Left lung (tissue), 10 donors: ENCODE results near the gene NEBL. TPM values are rescaled to one million over a fixed set of nuclear protein-coding genes. Genes with fewer than 3 reads are reported as not detected.

Experiments used
- ATAC-seq: fragments of 200-7000 bp; cut with Tn5 transposase; one replicate; pipeline ENCODE4 v1.9.1; 2020; ENCODE audit warnings: moderate library complexity
- DNase-seq, 4 donors: peaks; one replicate each; pipeline ENCODE4 v3.0.0-alpha.2; 2013 to 2020
- H3K27ac ChIP-seq, 2 donors: fragments of 200-600 bp; sonication (generic) in 1 of 2; one replicate each; pipeline versions ENCODE4 v1.5.0 to v1.8.0; 2020 to 2021
- H3K27me3 ChIP-seq, 2 donors: fragments of 200-600 bp; sonication (generic) in 1 of 2; one replicate each; pipeline versions ENCODE4 v1.5.0 to v1.8.0; 2020 to 2021
- H3K36me3 ChIP-seq, 2 donors: fragments of 200-600 bp; sonication (generic) in 1 of 2; one replicate each; pipeline versions ENCODE4 v1.5.0 to v1.8.0; 2020 to 2021
- H3K4me1 ChIP-seq, 2 donors: fragments of 200-600 bp; one replicate each; pipeline ENCODE4 v1.8.0; 2021
- H3K4me3 ChIP-seq, 2 donors: fragments of 200-600 bp; sonication (generic) in 1 of 2; one replicate each; pipeline versions ENCODE4 v1.5.0 to v1.8.0; 2020 to 2021; ENCODE audit warnings: mild to moderate bottlenecking in 1 of 2
- H3K9me3 ChIP-seq, 2 donors: fragments of 200-600 bp; sonication (generic) in 1 of 2; one replicate each; pipeline versions ENCODE4 v1.5.0 to v1.8.0; 2020 to 2021
- CTCF ChIP-seq, 2 donors: fragments of 200-600 bp; sonication (generic) in 1 of 2; IDR thresholded peaks; one replicate each; pipeline versions ENCODE4 v1.5.0 to v1.8.0; 2021; ENCODE audit warnings: antibody characterized with exemption in 2 of 2
- intact Hi-C, 2 donors: fragments of 100-400 bp; cut with DNase I; formaldehyde crosslinking; loops; one replicate each; pipeline versions ENCODE4 v1.11.2 to v1.14.2; 2022
- polyA plus RNA-seq, 6 donors: library from polyadenylated mRNA; unstranded; fragments of 120-200 nt; gene quantifications; one replicate each; pipeline ENCODE4 v1.2.1, GENCODE V29; 2013; ENCODE audit not compliant: insufficient read length in 6 of 6
- total RNA-seq, 2 donors: library from RNA; stranded (reverse); fragmentation: NEBNext Ultra II Directional; extraction: Animal tissue kit (Norgen Biotek cat#: 25700); gene quantifications; one replicate each; pipeline ENCODE4 v1.2.1, GENCODE V29; 2021
- donor health status: DM: no; HTN: yes; CAD: no.
- donor health status: DM: no; HTN: no; CAD: no.

NEBL gene
- total and polyA plus RNA-seq, 8 donors = 14.0 to 65.9 (median 20.2) TPM

GRCh38 chr10:20839910-20840309 is 57.2 kb downstream of the NEBL start:
- Histone ChIP-seq H3K27ac (no peak overlapping the region), H3K36me3 (peaks cover 0 to 20% of the 10 kb centered on the region in 2 donors), H3K4me1 (no peaks in the 10 kb centered on the region), H3K9me3 (peaks cover 0 to 14% of the 10 kb centered on the region in 2 donors), H3K27me3 (no peaks in the 10 kb centered on the region), H3K4me3 (no peak overlapping the region)
- intact Hi-C loops = no loop called here
- no peak for ATAC-seq
- TF ChIP-seq CTCF (IDR thresholded peaks at IDR 0.05) = no peak
- no peak for DNase-seq

GRCh38 chr10:20839141-20839540 is 58.0 kb downstream of the NEBL start:
- intact Hi-C loops = no loop called here
- Histone ChIP-seq H3K4me3 (no peak overlapping the region), H3K4me1 (no peaks in the 10 kb centered on the region), H3K27me3 (no peaks in the 10 kb centered on the region), H3K9me3 (peaks cover 0 to 14% of the 10 kb centered on the region in 2 donors), H3K27ac (no peak overlapping the region), H3K36me3 (peaks cover 0 to 20% of the 10 kb centered on the region in 2 donors)
- no peak for TF ChIP-seq CTCF (IDR thresholded peaks at IDR 0.05)
- ATAC-seq = no peak
- no peak for DNase-seq

DNA sequence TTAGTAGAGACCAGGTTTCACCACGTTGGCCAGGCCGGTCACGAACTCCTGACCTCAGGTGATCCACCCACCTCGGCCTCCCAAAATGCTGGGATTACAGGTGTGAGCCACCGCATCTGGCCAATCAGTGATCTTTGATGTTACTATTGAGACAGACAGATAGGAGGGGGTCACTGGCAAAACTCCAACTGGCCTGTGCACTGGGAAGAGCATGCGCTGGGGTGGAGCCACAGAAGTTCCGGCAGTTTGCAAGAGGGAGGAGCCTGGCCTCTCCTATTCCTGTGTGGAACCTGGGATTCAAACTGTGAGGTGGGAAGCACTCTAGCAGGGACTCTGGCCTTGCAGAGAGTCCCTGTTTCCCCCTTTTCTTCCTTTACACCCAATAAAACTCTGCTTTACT is 60.7 kb downstream of the NEBL start:
- Histone ChIP-seq H3K27me3 (no peaks in the 10 kb centered on the region), H3K4me1 (no peaks in the 10 kb centered on the region), H3K27ac (no peak overlapping the region), H3K9me3 (peaks cover 0 to 14% of the 10 kb centered on the region in 2 donors), H3K4me3 (no peak overlapping the region), H3K36me3 (peaks cover 0 to 20% of the 10 kb centered on the region in 2 donors)
- DNase-seq = no peak
- intact Hi-C loops = no loop called here
- no peak for TF ChIP-seq CTCF (IDR thresholded peaks at IDR 0.05)
- no peak for ATAC-seq

GRCh38 chr10:20835335-20835734 is 61.8 kb downstream of the NEBL start:
- DNase-seq (no peak), ATAC-seq (no peak)
- no peak for TF ChIP-seq CTCF (IDR thresholded peaks at IDR 0.05)
- H3K36me3 ChIP-seq = peaks cover 0 to 24% of the 10 kb centered on the region in 2 donors
- no peak overlapping the region for H3K4me3 ChIP-seq
- no peaks in the 10 kb centered on the region for H3K4me1 ChIP-seq
- intact Hi-C loops = no loop called here
- H3K9me3 ChIP-seq = peaks cover 0 to 14% of the 10 kb centered on the region in 2 donors
- H3K27me3 ChIP-seq = no peaks in the 10 kb centered on the region
- H3K27ac ChIP-seq = no peak overlapping the region

DNA sequence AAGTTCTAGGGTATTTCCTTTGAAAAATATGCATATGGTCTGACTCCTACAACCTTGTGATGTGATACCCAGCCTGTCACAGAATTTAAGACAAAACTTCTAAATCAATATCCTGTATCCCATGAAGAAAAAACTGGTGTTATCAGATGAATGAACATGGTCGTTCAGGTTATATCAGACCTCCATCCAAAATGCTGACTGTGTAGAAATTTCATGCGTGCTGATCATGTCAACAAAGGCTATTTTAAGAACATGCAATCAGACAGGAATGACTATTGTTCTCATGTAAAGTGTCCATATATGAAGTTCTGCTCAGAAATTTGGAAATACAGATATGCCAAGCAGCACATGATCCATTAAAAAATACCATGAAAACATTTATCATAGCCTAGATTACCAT is 62.3 kb downstream of the NEBL start:
- ATAC-seq (no peak), DNase-seq (no peak)
- TF ChIP-seq CTCF (IDR thresholded peaks at IDR 0.05) = no peak
- H3K27ac ChIP-seq = no peak overlapping the region
- H3K27me3 ChIP-seq = no peaks in the 10 kb centered on the region
- H3K36me3 ChIP-seq = peaks cover 0 to 20% of the 10 kb centered on the region in 2 donors
- intact Hi-C loops = no loop called here
- peaks cover 0 to 14% of the 10 kb centered on the region in 2 donors for H3K9me3 ChIP-seq
- H3K4me3 ChIP-seq = no peak overlapping the region
- H3K4me1 ChIP-seq = no peaks in the 10 kb centered on the region
